Skeletal muscle tissue (tissue), 4 donors: ENCODE data around the gene FGF22. TPM values are rescaled to one million over a fixed set of nuclear protein-coding genes. Genes with fewer than 3 reads are reported as not detected.

Experiments used
- H3K27ac ChIP-seq: one replicate; pipeline ENCODE4 v1.7.0; 2013; ENCODE audit warnings: mild to moderate bottlenecking, low read depth, low read length, inconsistent platforms
- H3K27me3 ChIP-seq, 3 donors: one replicate each; pipeline ENCODE4 v1.7.0; 2013; ENCODE audit warnings: low read length in 3 of 3; ENCODE audit not compliant: control insufficient read depth in 3 of 3, insufficient read depth in 3 of 3
- H3K36me3 ChIP-seq, 3 donors: one replicate each; pipeline ENCODE4 v1.7.0; 2013; ENCODE audit warnings: low read length in 3 of 3; ENCODE audit not compliant: control insufficient read depth in 3 of 3, insufficient read depth in 3 of 3
- H3K4me1 ChIP-seq, 3 donors: one replicate each; pipeline ENCODE4 v1.7.0; 2013; ENCODE audit warnings: low read length in 3 of 3, mild to moderate bottlenecking in 3 of 3; ENCODE audit not compliant: control insufficient read depth in 3 of 3, insufficient read depth in 3 of 3
- H3K4me3 ChIP-seq, 3 donors: one replicate each; pipeline ENCODE4 v1.7.0; 2013; ENCODE audit warnings: low read length in 3 of 3
- H3K9ac ChIP-seq, 3 donors: one replicate each; pipeline ENCODE4 v1.7.0; 2013; ENCODE audit warnings: low read length in 3 of 3, mild to moderate bottlenecking in 3 of 3, moderate library complexity in 2 of 3, low read depth in 1 of 3
- H3K9me3 ChIP-seq, 3 donors: one replicate each; pipeline ENCODE4 v1.7.0; 2013; ENCODE audit warnings: low read length in 3 of 3; ENCODE audit not compliant: control insufficient read depth in 3 of 3
- total RNA-seq: library from RNA; depleted of rRNA; stranded (reverse); fragments of >200 nt; gene quantifications from one replicate; pipeline ENCODE4 v1.2.3, GENCODE V29; 2014
- donor health status: Osteomylitis.

The FGF22 gene
- total RNA-seq, 1 donor from 2014 or later: not detected

DNA sequence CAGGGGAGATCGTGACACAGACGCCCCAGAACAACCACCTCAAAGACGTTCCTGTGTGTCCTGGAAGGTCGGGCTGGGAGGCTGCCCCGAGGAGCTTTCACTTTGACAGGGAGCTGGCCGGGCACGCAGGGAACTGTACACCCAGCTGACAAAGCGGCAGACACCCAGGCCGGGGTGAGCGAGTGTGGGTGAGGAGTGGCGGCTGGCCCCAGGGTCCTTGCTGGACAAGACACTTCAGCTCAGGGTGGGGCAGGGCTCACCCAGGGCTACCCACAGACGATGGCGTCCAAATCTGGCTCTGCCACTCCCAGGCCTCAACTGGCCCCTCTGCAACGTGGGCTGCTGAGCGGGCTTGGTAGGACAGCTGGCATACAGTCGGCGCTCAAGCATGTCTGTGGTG lies 2.0 kb downstream of the FGF22 start:
- Histone ChIP-seq H3K27ac (no peak overlapping the region), H3K36me3 (peaks cover 3 to 5% (median 4%) of the 10 kb centered on the region in 3 donors), H3K27me3 (no peaks in the 10 kb centered on the region), H3K4me3 (no peak overlapping the region), H3K9me3 (no peaks in the 10 kb centered on the region), H3K9ac (no peak overlapping the region), H3K4me1 (peaks cover 7 to 11% (median 8%) of the 10 kb centered on the region in 3 donors)

DNA sequence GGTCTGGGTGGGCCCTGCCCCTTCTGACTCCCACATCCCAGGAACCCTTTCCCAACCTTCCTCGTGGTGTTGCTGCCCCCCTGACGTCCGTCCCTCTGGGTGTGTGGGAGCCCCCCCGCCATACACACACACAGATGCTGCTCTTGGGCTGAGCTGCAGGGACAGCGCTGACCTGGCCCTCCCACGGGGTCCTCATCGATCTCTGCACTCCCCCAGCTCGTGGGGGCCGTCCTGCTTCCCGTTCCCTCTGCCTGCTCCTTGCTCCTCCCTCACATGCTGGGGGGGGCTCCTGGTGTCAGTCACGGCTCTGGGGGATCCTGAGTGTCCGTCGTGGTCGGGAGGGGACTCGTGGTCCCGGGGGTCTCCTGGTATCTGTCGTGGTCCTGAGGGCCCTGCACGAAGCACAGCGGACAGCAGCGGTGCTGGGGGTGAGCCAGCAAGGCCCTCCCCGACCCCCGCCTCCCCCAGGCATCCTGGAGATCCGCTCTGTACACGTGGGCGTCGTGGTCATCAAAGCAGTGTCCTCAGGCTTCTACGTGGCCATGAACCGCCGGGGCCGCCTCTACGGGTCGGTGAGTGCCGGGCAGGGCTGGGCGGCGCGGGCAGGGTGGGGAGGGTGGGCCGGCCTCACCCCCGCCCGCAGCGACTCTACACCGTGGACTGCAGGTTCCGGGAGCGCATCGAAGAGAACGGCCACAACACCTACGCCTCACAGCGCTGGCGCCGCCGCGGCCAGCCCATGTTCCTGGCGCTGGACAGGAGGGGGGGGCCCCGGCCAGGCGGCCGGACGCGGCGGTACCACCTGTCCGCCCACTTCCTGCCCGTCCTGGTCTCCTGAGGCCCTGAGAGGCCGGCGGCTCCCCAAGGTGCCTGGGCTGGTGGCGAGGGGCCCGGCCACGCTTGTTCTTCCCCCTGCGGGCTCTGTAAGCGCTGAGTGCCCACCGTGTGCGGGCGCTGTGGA lies 3.4 kb downstream of the FGF22 start:
- Histone ChIP-seq H3K9me3 (no peaks in the 10 kb centered on the region), H3K4me1 (peaks cover 7 to 11% (median 8%) of the 10 kb centered on the region in 3 donors), H3K27ac (no peak overlapping the region), H3K27me3 (no peaks in the 10 kb centered on the region), H3K4me3 (no peak overlapping the region), H3K36me3 (peaks cover 11 to 12% (median 11%) of the 10 kb centered on the region in 3 donors), H3K9ac (no peak overlapping the region)

DNA sequence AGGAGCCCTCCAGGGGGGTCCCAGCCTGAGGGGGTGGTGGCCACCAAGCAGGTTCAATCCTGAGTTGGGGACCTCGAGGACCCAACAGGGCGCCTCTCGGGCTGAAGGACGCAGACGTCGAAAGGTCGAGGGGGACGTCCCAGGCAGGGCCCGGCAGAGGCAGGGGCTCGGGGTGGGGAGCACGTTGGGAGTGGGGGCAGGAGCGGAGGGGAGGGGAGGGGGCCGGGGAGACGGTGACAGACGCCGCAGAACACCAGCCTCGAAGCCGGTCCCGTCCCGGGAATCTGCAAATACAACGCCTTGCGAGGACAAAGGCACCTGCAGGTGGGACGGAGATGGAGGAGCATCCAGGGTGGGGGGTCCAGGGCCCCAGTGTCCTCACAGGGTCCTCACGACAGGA lies 4.1 kb downstream of the FGF22 start:
- Histone ChIP-seq H3K9me3 (no peaks in the 10 kb centered on the region), H3K27ac (no peak overlapping the region), H3K4me1 (peaks cover 6 to 7% (median 7%) of the 10 kb centered on the region in 3 donors), H3K36me3 (peaks cover 11 to 16% (median 11%) of the 10 kb centered on the region in 3 donors), H3K4me3 (no peak overlapping the region), H3K9ac (no peak overlapping the region), H3K27me3 (no peaks in the 10 kb centered on the region)

DNA sequence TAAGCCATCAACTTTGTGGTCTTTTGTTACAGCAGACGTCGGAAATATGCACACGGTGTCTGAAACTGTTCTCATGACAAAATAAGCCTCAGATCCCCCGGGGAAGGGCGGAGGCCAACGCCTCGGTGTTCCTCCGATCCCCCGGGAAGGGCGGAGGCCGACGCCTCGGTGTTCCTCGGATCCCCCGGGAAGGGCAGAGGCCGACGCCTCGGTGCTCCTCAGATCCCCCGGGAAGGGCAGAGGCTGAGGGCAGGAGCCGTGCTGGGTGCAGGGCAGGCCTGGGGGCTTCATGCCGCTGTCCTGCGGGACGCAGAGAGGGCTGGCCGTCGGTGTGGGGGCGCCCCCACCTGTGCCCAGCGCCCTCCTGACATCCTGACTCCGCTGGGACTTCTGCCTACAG lies 4.7 kb downstream of the FGF22 start:
- no peaks in the 10 kb centered on the region for H3K9me3 ChIP-seq
- no peak overlapping the region for H3K27ac ChIP-seq
- H3K9ac ChIP-seq: no peak overlapping the region
- peaks cover 0 to 1% (median under 1%) of the 10 kb centered on the region in 3 donors for H3K4me1 ChIP-seq
- H3K4me3 ChIP-seq: no peak overlapping the region
- peaks cover 14 to 19% (median 14%) of the 10 kb centered on the region in 3 donors for H3K36me3 ChIP-seq
- no peaks in the 10 kb centered on the region for H3K27me3 ChIP-seq

DNA sequence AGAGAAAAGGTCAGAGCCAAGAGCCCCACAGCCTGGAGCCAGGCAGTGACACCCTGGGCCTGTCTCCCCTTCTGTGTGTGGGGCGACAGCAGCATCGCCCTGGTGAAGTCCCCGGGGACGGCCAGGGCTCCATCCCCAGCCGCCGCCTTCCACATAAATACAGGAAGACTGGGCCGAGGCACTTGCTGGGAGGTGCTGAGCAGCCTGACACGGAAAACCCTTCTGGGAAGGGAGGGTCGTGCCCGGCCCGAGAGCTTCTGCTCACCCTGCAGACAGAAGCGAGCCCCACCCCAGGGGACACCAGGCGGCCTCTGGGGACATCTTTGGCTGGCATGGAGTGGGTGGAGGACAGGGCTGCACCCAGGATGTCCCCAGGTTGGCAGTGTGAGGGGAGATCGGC lies 5.1 kb downstream of the FGF22 start:
- no peak overlapping the region for H3K9ac ChIP-seq

DNA sequence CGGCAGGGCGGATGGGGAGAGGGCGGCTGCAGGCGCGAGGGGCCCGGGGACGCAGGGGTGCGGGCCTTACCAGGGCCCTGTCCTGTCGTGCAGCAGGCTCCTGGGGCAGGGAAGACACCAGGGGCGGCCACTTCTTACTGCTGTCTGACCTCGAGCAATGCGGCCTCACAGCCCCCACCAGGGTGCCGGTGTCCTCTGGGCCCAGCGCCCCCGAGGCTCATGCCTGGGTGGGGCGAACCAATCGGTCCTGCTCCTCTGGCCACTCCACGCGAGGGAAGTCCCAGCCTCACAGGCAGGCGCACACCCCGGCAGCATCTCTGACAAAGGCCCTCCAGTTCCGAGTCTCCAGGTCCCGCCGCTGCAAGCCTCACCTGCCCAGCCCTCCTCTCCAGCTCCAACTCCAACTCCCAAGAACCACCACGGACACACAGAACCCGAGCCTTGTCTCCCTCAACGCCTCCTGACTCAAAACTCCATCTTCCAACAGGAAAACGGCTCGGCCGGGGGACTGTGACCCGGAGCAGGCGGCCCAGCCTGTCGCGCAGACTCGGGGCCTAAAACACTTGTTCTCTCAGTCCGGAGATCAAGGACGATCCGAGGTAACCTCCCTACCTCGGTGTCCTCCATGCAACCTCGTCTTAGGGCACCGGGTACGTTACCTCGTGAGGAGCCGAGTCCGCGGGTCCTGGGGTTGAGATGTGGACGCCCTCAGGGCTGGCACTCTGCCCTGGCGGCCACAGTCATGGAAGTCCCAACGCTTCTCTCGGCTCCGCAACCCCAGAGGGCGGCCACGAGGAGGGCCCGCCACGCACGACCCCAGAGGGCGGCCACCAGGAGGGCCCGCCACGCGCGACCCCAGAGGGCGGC lies 6.5 kb downstream of the FGF22 start:
- Histone ChIP-seq H3K4me3 (no peak overlapping the region), H3K4me1 (no peaks in the 10 kb centered on the region), H3K27ac (no peak overlapping the region), H3K9ac (no peak overlapping the region), H3K9me3 (no peaks in the 10 kb centered on the region), H3K27me3 (no peaks in the 10 kb centered on the region), H3K36me3 (peaks cover 16 to 28% (median 17%) of the 10 kb centered on the region in 3 donors)

More for the DNA sequence above, 5.1 kb downstream of the FGF22 start:
- H3K4me3 ChIP-seq: no peak overlapping the region
- no peaks in the 10 kb centered on the region for H3K9me3 ChIP-seq
- no peaks in the 10 kb centered on the region for H3K4me1 ChIP-seq
- H3K36me3 ChIP-seq: peaks cover 16 to 21% (median 17%) of the 10 kb centered on the region in 3 donors
- H3K27ac ChIP-seq: no peak overlapping the region
- H3K27me3 ChIP-seq: no peaks in the 10 kb centered on the region

DNA sequence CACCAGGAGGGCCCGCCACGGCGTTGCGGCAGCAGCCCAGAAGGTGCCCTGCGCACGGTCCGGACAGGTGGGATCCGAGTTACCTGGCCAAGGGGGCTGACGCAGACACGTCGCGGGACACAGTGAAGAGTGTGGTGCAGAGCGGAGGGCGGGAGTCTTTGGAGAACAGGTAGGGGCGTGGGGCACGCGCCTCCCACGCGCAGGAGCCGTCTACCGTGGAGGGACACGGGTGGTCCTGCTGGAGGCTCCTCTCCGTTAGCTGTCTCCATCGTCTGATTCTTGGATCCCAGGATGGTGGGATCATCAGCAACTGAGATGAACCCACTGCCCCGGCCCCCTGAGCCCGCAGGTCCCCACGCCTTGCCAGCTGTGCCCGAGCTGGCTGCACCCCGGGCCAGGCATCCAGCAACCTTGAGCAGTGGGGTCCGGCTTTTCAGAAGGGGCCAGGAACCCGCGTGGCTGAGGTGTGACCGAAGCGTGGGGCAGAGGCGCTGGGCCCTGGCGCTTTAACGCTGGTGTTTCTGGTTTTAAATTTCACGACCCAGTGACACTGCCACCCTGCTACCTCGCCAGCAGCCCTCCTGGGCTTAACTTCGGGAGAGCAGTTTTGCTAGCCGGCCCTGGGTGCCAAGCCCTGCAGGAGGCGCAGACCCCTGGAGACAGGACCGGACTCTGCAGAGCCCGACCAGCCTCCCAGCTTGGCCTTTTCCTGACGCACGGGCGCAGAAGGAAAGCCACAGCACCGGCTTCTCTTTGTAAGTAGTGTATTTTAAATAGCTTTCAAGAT lies 7.3 kb downstream of the FGF22 start:
- Histone ChIP-seq H3K4me3 (no peak overlapping the region), H3K4me1 (no peaks in the 10 kb centered on the region), H3K9ac (no peak overlapping the region), H3K9me3 (no peaks in the 10 kb centered on the region), H3K36me3 (peaks cover 21 to 35% (median 22%) of the 10 kb centered on the region in 3 donors), H3K27me3 (no peaks in the 10 kb centered on the region), H3K27ac (no peak overlapping the region)

DNA sequence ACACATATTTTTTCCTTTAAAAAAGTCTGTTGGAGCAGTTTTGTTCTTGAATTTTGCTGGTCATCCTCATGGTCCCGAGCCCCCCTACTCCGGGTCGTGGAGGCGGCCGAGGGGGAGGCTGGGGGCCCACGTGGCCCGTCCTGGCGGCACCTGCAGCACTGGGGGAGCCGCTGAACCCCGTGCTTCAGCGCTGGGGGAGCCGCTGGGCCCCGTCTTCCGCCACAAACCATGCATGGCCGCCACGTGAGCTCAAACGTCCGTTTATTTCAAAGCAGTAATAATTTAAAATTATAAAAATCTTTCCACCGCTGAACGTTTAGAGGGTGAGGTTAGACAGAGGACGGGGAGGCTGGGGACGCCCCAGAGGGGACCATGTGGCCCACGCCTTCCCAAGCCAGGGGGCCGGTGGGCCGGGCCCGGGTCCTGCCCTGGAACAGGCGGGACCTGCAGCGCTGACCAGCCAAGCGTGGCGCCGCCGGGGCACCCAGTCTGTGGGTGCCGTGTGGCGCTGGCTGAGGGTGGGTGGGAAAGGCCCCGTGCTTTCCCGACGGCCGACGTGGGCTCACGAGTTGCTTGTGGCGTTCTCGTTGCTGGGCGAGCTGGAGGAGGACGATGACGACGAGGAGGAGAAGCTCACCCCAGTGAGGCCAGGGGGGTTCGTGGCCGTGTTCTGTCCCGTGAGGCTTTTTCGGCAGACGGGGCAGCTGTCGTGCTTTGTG lies 8.0 kb downstream of the FGF22 start:
- no peaks in the 10 kb centered on the region for H3K27me3 ChIP-seq
- peaks cover 21 to 35% (median 22%) of the 10 kb centered on the region in 3 donors for H3K36me3 ChIP-seq
- H3K27ac ChIP-seq: no peak overlapping the region
- H3K9ac ChIP-seq: no peak overlapping the region
- H3K9me3 ChIP-seq: no peaks in the 10 kb centered on the region
- H3K4me3 ChIP-seq: no peak overlapping the region
- H3K4me1 ChIP-seq: no peaks in the 10 kb centered on the region

DNA sequence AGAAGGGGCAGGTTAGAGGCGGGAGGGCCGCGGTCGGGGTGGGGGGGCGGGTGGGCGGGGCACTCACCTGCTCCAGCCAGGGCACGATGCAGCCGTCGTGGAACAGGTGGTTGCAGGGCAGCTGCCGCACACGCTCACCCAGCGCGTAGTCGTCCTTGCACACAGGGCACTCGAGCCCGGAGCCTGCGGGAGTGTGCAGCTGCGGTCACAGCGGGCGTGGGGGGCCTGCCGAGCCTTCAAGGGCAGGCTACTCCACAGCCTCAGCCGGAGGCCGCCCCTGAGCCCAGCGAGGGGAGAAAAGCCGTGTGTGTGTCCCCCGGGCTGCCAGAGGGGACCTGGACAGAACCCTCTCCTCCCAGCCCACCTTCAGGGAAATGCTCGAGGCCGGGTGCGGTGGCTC lies 8.6 kb downstream of the FGF22 start:
- Histone ChIP-seq H3K9me3 (no peaks in the 10 kb centered on the region), H3K4me1 (peaks cover 0 to 2% (median 0%) of the 10 kb centered on the region in 3 donors), H3K27ac (no peak overlapping the region), H3K27me3 (no peaks in the 10 kb centered on the region), H3K4me3 (no peak overlapping the region), H3K36me3 (peaks cover 21 to 35% (median 22%) of the 10 kb centered on the region in 3 donors), H3K9ac (no peak overlapping the region)
